ENCODE results near the gene NOL9.

DNA sequence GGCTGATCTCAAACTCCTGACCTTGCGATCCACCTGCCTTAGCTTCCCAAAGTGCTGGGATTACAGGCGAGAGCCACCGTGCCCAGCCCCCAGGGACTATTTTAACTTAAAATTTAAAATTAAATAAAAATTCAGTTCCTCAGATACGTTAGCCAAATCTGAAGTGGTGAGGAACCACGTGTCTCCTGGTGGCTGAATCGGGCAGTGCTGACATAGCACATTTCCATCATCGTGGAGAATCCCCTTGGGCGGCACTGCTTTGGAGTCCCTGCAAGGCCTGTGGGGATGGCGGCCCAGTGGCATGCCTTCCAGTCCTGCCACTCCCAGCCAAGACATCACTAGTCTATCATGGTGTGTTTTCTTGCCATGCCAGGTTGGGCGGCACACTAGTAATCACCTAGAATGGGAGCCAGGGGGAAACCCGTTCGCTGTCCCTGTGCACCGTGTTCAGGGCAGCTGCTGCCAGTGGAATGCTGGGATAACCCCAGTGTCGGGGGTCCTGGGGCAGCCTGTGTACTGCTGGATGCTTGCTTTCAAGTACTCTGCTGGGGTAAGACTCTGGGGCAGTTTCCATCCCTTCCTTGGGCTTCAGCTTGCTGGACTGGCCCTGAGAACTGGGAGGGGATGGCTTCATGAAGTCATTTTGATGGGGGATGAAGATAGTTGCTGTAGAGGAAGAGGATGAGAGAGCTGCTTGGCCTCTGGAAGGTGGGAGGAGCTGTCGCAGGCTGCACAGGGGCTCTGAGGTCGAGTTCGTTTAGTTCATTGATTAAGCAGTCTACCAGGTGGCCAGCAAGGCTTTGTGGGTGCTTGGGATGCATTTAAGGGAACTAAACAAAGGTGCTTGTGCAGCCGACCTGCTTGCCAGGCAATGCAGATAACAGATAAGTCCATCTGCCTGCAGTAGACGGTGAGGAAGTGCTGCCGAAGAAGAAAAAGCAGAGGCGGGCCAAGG is 30.1 kb upstream of the NOL9 start:
- no peak for TF ChIP-seq CTCF (IDR thresholded peaks at IDR 0.05)
- no peak for TF ChIP-seq POLR2AphosphoS5 (IDR thresholded peaks at IDR 0.05)
- no peak for TF ChIP-seq EP300 (IDR thresholded peaks at IDR 0.05)
